GM18511 (cell line): ENCODE results near the gene PLIN5.

Experiments
- ATAC-seq: cut with Tn5 transposase; IDR thresholded peaks from one replicate; pipeline ENCODE4 v1.9.1; 2021; ENCODE audit warnings: mild to moderate bottlenecking, moderate library complexity; ENCODE audit not compliant: unreplicated experiment

The PLIN5 gene

DNA sequence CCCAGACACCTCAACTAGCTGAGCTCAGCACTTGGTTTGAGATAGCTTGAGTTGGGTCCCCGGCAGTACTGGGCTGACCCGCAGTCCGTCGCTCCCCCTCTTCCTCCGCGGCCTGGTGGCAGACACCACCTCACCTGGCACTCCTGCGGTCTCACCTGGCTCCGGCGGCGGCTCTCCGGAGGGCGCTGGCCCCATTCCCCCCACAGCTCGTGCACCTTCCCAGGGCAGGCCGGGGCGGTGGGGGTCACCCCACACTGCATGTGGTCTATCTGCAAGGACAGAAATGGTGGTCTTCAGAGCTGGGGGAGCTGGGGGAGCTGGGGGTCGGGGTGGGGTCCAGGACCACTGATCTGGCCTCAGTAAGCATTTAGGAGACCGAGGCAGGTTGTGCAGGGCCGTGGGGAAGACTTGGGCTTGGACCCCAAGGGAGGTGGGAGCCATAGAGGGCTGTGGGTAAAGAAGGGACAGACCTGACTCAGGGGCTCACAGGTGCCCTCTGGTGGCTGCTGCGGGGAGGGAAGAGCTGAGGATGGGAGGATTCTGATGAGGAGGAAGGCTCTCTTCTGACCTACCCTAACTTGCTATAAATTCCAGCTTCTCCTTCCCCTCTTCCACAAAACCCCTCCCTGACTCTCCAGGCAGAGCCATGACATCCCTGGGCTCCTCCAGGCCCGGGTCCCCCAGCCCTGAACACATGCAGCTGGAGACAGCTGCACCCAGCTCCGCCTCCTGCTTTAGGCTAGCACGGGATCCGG, 10.0 kb downstream of the PLIN5 start:
- ATAC-seq: no peak

GRCh38 chr19:4523306-4524110, 11.5 kb downstream of the PLIN5 start:
- no peak for ATAC-seq

DNA sequence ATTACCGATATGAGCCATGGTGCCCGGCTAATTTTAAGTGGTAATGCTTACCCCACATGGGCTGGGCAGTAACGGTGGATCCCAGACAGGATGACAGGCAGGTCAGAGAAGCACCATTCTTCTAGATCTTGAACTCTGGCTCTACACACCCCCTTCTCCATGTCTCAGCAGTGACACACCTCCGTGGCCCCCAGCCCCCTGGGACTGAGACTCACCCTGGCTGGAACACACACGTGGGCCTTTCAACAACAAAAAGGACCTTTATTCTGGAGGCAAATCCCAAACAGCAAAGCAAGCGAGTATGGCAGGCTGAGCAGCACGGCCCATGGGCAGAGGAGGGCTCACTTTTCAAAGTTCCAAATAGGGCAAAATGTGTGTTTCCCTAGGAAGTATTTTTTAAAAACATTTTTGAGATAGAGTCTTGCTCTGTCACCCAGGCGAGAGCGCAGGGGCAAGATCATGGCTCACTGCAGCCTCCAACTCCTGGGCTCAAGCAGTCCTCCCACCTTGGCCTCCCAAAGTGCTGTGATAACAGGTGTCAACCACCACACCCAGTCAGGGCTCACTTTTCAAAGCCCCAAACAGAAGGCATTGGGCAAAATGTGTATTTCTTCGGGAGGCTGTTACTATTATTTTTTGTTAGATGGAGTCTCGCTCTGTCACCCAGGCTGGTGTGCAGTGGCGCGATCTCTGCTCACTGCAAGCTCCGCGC, 12.6 kb downstream of the PLIN5 start:
- ATAC-seq: no peak

DNA sequence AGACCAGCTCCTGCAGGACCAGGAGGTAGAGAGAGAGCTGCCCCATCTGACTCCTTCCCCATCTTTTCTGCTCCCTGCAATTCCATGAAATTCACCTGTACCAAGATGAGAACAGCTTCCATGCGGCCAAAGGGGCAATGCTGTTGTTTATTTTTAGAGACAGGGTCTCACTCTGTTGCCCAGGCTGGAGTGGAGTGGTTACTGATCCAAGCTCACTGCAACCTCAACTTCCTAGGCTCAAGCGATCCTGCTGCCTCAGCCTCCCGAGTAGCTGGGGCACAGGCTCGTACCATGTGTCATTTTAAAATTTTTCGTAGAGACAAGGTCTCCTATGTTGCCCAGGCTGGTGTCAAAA, 13.2 kb downstream of the PLIN5 start:
- ATAC-seq: no peak

DNA sequence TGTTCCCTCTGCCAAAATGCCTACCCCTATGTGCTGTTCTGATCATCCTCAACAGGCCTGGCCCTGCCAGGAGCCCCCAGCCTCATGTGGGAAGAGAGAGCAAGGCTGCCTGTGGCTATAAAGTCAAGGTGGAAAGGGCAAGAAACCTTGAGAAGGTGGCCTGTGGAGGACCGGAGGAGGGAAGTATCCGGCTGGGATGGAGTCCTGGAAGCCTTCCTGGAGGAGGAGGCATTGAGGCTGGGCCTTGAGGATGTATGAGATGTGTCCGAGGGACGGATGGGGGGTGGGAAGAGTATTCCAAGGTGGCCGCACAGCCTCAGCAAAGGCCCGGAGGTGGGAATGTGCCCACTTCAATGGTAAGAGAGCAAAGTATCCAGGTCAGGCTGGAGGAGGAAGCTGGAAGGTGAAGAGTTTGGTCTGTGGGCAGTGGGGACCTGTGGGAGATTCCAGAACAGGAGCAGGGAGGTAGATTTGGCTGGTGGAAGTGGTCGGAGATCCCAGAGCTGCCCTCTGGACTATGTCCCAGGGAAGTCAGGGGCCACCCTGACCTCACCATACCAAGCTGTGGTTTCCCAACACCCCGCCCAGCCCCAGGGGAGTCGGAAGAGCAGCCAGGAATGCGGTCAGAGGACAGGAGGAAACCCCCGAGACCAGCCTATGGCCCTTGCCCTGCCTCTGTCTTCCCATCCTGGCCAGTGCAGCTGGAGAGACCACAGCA, 13.7 kb downstream of the PLIN5 start:
- no peak for ATAC-seq

DNA sequence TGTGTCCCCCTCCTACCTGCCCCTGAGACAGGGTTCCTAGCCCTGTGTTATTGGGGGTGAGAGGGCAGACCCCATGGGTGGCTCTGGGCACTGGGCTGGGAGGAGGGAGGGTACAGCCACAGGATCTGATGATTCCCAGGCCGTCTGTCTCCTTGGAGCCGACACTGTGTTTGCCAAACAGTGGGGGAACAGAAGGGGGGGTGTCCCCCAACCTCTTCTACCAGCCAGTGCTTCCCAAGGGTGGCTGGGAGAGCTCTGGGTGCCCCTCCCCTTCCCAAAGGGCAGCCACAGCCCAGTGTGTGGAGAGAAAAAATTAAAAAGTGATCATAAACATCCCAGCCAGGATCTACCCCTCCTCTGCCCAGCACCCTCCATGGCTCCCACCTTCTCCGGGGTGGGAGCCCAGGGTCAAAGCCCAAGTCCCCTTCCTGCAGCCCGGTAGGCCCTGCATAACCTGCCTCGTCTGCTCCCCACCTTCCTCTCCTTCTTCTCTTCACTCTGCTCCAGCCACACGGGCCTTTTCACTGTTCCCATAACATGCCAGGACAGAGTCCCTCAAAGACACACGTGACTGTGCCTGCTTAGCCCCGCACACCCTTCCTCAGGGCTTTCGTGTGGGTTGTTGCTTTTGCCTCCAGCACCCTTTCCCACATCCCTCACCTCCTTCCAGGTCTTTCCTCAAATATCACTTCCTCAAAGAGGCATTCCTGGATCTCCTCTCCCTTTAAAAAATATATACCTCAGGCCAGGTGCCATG, 15.3 kb downstream of the PLIN5 start:
- ATAC-seq: no peak

DNA sequence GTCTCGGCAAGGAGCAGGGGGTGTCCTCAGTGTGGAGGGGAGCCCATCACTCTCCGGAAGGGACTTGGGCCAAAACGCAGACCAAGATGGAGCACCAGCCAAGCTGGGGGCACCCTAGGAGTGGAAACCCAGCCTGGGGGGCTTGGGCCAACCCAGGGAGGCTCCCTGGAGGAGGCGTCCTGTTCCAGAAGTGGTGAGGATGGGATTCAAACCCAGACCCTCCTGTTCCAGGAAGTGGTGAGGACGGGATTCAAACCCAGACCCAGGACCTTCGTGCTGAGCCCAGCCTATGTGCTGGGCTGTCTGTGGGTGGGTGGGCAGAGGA, 15.9 kb downstream of the PLIN5 start:
- ATAC-seq: no peak

DNA sequence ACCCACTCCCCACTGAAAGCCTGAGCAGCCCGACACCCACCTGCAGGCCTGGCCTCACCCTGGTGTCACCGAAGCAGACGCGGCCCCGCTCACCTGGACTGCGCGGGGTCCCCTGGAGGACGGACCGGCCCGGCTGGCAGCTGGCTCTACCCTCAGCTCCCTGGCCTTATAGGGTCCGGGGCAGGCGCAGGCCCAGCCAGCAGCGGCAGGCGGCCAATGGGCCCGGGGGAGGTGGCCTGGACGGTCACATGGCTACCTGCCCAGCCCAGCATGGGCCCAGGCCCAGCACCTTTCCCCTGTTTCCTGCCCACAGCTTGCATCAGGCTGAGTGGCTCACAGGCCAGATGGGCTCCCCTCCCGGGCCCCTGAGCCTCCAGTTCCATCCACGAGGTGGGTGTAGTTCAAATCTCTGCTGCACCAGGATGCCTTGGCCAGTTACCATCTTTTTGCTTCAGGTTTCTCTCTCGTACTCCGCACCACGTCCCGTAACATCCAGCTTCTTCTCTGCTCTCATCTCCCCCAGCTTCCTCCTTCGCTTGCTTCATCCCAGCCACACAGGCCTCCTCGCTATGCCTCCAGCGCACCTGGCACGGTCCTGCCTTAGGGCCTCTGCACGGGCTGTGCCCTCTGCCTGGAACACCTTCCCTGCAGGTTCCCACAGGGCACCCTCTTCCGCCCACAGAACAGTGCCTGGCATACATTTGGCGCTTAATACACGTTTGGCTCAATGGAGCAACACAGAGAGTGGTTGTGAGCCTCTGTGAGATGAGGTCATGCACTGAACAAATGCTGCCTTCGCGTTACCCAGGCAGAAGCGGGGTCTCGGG, 16.5 kb downstream of the PLIN5 start, which contains the start of gene PLIN4:
TSS of gene PLIN4 (minus strand) at position 142 of the 827 bp plus-strand sequence. CDS start 214 bp downstream, outside the sequence.
- no peak for ATAC-seq

DNA sequence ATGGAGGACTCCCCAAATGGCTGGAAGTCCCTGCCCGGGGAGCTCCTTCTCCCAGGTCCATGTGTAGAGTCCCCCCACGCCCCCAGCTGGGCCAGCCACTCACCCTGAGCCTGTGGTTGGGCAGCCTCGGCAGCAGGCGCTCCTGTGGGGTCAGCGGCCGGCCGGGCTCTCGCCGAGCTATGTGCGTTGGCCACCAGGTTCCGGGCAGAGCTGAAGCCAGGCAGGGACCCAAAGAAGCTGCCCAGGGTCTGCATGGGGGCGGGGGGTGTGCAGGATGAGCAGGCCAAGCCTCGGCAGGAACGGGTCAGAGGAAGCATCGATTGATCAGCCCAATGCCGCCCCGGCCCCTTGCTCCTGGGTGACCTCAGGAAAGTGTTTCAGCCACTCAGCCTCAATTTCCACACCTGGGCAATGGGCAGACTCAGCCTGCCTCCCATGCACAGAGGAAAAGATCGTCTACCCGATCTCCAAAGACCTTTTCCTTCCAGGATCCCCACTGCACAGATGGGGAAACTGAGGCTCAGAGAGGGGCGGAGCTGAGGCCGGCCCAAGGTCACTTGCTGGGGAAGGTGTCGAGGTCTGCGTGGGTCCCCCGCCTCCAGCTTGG, 17.5 kb downstream of the PLIN5 start:
- no peak for ATAC-seq

DNA sequence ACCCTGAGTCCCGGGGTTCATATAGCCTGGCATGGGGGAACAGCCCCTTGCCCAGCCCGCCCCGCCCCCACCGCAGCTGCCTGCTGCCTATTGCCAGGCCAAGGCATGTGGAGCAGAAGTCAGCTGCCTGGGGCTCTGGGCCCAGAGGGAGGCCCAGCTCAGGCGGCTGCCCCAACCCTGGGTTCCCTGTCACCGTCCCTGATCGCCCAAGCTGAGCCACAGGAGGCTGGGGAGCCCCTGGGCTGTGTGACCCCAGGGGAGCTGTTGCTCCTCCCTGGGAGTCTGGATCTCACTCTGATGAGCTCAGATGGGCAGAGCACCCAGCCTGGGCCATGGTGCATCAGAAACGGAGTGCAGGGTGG, 18.1 kb downstream of the PLIN5 start:
- no peak for ATAC-seq

GRCh38 chr19:4516199-4516938, 18.7 kb downstream of the PLIN5 start:
- no peak for ATAC-seq

- ATAC-seq: no peak
These were observed 19.3 kb downstream of the PLIN5 start for GRCh38 chr19:4515732-4516131.

DNA sequence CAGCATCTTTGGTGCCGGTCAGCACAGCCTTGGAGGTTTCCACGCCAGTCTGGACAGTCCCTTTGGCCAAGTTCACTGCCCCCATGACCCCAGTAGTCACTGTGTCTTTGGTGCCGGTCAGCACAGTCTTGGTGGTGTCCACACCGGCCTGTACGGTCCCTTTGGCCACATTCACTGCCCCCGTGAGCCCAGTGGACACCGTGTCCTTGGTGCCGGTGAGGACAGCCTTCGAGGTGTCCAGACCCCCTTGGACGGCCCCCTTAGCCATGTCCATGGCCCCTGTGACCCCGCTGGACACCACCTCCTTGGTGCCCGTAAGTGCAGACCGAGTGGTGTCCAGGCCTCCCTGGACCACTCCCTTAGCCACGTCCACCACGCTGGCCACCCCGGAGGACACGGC, 21.8 kb downstream of the PLIN5 start:
- no peak for ATAC-seq

GRCh38 chr19:4512070-4512469, 23.0 kb downstream of the PLIN5 start:
- no peak for ATAC-seq

DNA sequence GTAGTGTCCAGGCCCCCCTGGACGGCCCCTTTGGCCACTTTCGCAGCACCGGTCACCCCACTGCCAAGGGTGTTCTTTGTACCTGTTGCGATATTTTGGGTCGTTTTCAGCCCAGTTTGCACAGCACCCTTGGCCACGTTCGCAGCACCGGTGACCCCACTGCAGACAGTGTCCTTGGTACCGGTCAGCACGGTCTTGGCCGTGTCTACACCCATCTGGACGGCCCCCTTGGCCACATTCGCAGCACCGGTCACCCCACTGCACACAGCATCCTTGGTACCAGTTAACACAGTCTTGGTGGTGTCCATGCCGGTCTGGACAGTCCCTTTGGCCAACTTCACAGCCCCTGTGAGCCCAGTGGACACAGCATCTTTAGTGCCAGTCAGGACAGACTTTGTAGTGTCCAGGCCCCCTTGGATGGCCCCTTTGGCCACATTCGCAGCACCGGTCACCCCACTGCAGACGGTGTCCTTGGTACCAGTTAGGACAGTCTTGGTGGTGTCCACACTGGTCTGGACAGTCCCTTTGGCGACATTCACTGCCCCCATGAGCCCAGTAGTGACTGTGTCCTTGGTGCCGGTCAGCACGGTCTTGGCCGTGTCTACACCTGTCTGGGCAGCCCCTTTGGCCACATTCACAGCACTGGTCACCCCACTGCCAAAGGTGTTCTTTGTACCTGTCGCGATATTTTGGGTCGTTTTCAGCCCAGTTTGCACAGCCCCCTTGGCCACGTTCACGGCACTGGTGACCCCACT, 23.5 kb downstream of the PLIN5 start:
- no peak for ATAC-seq

DNA sequence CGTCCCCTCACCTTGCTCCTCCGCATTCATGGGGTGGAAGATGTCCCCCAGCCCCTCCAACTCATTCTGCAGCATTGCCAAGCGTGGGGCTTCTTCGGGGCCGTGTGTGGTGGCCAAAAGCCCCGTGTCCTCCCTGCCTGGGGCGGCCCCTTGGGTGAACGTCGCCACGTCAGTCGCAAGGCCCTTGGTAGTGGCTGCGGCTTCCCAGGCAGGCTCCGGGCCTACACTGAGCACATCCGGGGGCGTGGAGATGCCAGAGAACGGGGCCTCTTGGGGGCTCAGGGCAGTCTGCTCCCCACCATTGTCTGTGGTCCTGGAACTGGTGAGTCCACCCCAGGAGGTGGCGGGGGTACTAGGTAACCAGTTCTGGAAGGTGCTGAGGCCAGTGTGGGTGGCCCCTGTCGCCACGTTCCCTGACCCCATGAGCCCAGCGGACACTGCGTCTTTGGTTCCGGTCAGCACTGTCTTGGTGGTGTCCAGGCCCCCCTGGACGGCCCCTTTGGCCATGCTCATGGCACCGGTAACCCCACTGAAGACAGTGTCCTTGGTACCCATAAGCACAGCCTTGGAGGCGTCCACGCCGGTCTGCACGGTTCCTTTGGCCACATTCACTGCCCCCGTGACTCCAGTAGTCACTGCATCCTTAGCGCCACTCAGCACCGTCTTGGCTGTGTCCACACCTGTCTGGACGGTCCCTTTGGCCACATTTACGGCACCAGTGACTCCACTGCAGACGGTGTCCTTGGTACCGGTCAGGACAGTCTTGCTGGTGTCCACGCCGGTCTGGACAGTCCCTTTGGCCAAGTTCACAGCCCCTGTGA, 24.4 kb downstream of the PLIN5 start:
- no peak for ATAC-seq

DNA sequence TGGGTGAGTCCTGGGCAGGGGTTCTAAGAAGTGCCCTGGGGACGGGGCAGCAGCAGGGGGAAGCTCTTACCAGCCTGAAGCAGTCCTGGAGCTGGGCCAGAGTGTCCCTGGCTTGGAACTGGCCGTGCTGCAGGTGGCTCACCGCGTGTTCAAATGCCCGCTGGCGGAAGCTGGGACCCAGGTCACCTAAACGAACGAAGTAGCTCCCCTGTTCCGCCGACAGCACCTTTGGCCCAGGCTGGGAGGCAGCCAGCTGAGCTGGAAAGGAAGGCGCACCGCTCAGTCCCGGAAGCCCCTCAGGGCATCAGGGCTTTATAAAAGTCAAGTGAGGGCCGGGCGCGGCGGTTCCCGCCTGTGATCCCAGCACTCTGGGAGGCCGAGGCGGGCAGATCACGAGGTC, 26.3 kb downstream of the PLIN5 start:
- no peak for ATAC-seq
